Measurements from ENCODE around the gene MRGPRF.

DNA sequence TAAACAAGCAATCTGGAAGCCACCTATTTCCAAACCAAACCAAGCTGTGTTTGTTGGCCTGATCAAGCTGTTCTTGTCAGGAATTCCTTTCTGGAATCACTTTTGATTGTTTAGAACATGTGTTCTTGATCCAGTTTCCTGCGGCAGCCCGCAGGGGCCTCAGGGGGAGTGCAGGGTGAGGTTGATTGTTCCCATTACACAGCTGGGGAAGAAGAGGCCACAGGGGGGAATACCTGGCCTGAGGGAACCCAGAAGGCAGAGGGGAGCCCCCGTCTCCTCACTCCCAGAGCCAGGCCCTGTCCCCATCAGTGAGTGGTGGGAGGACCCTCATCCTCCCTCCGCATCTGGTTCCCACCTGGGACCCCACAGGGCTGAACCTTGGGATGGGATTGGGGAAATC is 36.5 kb downstream of the MRGPRF start:
- TF ChIP-seq, protein P1, sequence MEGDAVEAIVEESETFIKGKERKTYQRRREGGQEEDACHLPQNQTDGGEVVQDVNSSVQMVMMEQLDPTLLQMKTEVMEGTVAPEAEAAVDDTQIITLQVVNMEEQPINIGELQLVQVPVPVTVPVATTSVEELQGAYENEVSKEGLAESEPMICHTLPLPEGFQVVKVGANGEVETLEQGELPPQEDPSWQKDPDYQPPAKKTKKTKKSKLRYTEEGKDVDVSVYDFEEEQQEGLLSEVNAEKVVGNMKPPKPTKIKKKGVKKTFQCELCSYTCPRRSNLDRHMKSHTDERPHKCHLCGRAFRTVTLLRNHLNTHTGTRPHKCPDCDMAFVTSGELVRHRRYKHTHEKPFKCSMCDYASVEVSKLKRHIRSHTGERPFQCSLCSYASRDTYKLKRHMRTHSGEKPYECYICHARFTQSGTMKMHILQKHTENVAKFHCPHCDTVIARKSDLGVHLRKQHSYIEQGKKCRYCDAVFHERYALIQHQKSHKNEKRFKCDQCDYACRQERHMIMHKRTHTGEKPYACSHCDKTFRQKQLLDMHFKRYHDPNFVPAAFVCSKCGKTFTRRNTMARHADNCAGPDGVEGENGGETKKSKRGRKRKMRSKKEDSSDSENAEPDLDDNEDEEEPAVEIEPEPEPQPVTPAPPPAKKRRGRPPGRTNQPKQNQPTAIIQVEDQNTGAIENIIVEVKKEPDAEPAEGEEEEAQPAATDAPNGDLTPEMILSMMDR (conservative IDR thresholded peaks at IDR 0.05; ENCODE audit: low read length): no peak
- TF ChIP-seq EZH2phosphoT487 (IDR thresholded peaks at IDR 0.05; ENCODE audit: borderline replicate concordance, low read depth, low read length): no peak
